A549 (cell line): ENCODE data around the gene LLGL2. TPM values are rescaled to one million over a fixed set of nuclear protein-coding genes. Genes with fewer than 3 reads are reported as not detected.
A peak's percentile ranks its signal among the peaks of the same experiment; 100 is the strongest.

ENCODE experiments used
- ATAC-seq, 2 experiments: fragments of 200-7000 bp in 1 of 2; fragments of >200 bp in 1 of 2; cut with Nextera tagmentation in 1 of 2; cut with Tn5 transposase in 1 of 2; 3 replicates each; pipeline versions ENCODE4 v1.8.0 to v1.9.1; 2018 to 2020; ENCODE audit warnings: mild to moderate bottlenecking in 1 of 2, moderate library complexity in 1 of 2
- CTCF ChIA-PET: fragments of 300-600 bp; sonication (Branson Sonifier 250); formaldehyde crosslinking; extraction: SDS; loops from one replicate; lab custom pipeline; 2021; ENCODE audit warnings: antibody characterized with exemption, inconsistent platforms; lab: Yijun Ruan, JAX
- POLR2A ChIA-PET: fragments of 350-600 bp; formaldehyde crosslinking; extraction: SDS; loops from one replicate; lab custom pipeline; 2021; ENCODE audit warnings: antibody characterized with exemption, inconsistent platforms; lab: Yijun Ruan, JAX
- DNase-seq, 2 experiments: peaks; one replicate each; pipeline versions ENCODE4 v3.0.0 to v3.0.0-alpha.2; 2011 to 2016; ENCODE audit warnings: low read depth in 1 of 2, low spot score in 1 of 2
- FAIRE-seq: peaks from 2 replicates; lab custom pipeline; 2011; peaks lifted over from hg19 to GRCh38; lab: Jason Lieb, UNC
- H3K27ac ChIP-seq, 2 experiments: fragments of >200 bp; sonication (Bioruptor Twin); formaldehyde crosslinking; 3 replicates each; pipeline ENCODE4 v1.5.1; 2016 to 2017
- H3K4me1 ChIP-seq: fragments of >200 bp; sonication (Bioruptor Twin); formaldehyde crosslinking; 3 replicates; pipeline ENCODE4 v1.6.1; 2016
- H3K4me2 ChIP-seq: fragments of >200 bp; sonication (Bioruptor Twin); formaldehyde crosslinking; 3 replicates; pipeline ENCODE4 v1.6.1; 2016
- H3K4me3 ChIP-seq: fragments of >200 bp; sonication (Bioruptor Twin); formaldehyde crosslinking; 3 replicates; pipeline ENCODE4 v1.5.1; 2016
- H3K9me3 ChIP-seq: fragments of >200 bp; sonication (Bioruptor Twin); formaldehyde crosslinking; 3 replicates; pipeline ENCODE4 v1.6.1; 2016
- BCL3 ChIP-seq: fragments of >200 bp; sonication (Bioruptor Twin); formaldehyde crosslinking; IDR thresholded peaks from 3 replicates; pipeline ENCODE4 v1.6.1; 2016
- CBX2 ChIP-seq: fragments of 200-600 bp; sonication (generic); IDR thresholded peaks from 2 replicates; pipeline ENCODE4 v1.6.1; 2016; ENCODE audit warnings: low read depth, mild to moderate bottlenecking, borderline replicate concordance
- CEBPB ChIP-seq, 2 experiments: fragments of >200 bp in 1 of 2; sonication (Bioruptor Twin) in 1 of 2; formaldehyde crosslinking in 1 of 2; IDR thresholded peaks; 2 replicates each; pipeline ENCODE4 v1.6.1; 2012 to 2016
- CHD2 ChIP-seq: fragments of 150-350 bp; IDR thresholded peaks from 2 replicates; pipeline ENCODE4 v1.6.1; 2014; ENCODE audit warnings: low read length; ENCODE audit not compliant: partially characterized antibody
- CHD4 ChIP-seq: fragments of 200-600 bp; sonication (generic); IDR thresholded peaks from 2 replicates; pipeline ENCODE4 v1.6.1; 2016; ENCODE audit warnings: antibody characterized with exemption, mild to moderate bottlenecking, borderline replicate concordance
- EHMT2 ChIP-seq: fragments of 200-600 bp; sonication (generic); IDR thresholded peaks from 2 replicates; pipeline ENCODE4 v1.6.1; 2016; ENCODE audit warnings: antibody characterized with exemption, low read depth, mild to moderate bottlenecking, moderate library complexity
- FOSL2 ChIP-seq, 2 experiments: fragments of 450-650 bp in 1 of 2; fragments of >200 bp in 1 of 2; sonication (Bioruptor Twin) in 1 of 2; formaldehyde crosslinking; IDR thresholded peaks; 2 replicates each; pipeline versions ENCODE4 v1.5.0 to v1.6.1; 2016 to 2020; ENCODE audit warnings: mild to moderate bottlenecking in 1 of 2, moderate library complexity in 1 of 2
- GATA3 ChIP-seq: IDR thresholded peaks from 2 replicates; pipeline ENCODE4 v1.6.1; 2012; ENCODE audit warnings: borderline replicate concordance
- HEYL ChIP-seq: fragments of 250-450 bp; sonication (Bioruptor Pico); IDR thresholded peaks from 2 replicates; pipeline ENCODE4 v1.8.0; 2021; ENCODE audit warnings: mild to moderate bottlenecking, moderate library complexity
- HMGXB4 ChIP-seq: fragments of 250-450 bp; sonication (Bioruptor Pico); IDR thresholded peaks from 2 replicates; pipeline ENCODE4 v1.5.0; 2021; ENCODE audit warnings: mild to moderate bottlenecking, moderate library complexity, borderline replicate concordance
- HOXA7 ChIP-seq: fragments of 250-450 bp; sonication (Bioruptor Pico); IDR thresholded peaks from 2 replicates; pipeline ENCODE4 v1.5.0; 2020; ENCODE audit warnings: mild to moderate bottlenecking, moderate library complexity
- JUN ChIP-seq, 2 experiments: fragments of >200 bp; sonication (Bioruptor Twin); formaldehyde crosslinking; IDR thresholded peaks; 2 replicates in 1 of 2; 3 replicates in 1 of 2; pipeline ENCODE4 v1.6.1; 2016 to 2017
- MAFK ChIP-seq: fragments of 450-650 bp; IDR thresholded peaks from 2 replicates; pipeline ENCODE4 v1.6.1; 2014; ENCODE audit not compliant: partially characterized antibody
- MAZ ChIP-seq: fragments of 150-350 bp; IDR thresholded peaks from 2 replicates; pipeline ENCODE4 v1.6.1; 2014; ENCODE audit warnings: antibody characterized with exemption, low read depth, low read length, borderline replicate concordance
- MYC ChIP-seq: IDR thresholded peaks from 2 replicates; pipeline ENCODE4 v1.6.1; 2012; ENCODE audit warnings: mild to moderate bottlenecking, inconsistent platforms, low read length, improper control_type of control experiment, borderline replicate concordance
- NFE2L2 ChIP-seq: fragments of 150-350 bp; conservative IDR thresholded peaks from 2 replicates; pipeline ENCODE4 v1.6.1; 2014; ENCODE audit warnings: low read length
- NR3C1 ChIP-seq: fragments of >200 bp; sonication (Bioruptor Twin); formaldehyde crosslinking; IDR thresholded peaks from 3 replicates; pipeline ENCODE4 v1.6.1; 2017
- PHF8 ChIP-seq: fragments of 200-600 bp; sonication (generic); IDR thresholded peaks from 2 replicates; pipeline ENCODE4 v1.6.1; 2016; ENCODE audit warnings: low read depth, mild to moderate bottlenecking, antibody characterized with exemption, moderate library complexity, borderline replicate concordance
- RAD21 ChIP-seq, 2 experiments: fragments of >200 bp in 1 of 2; sonication (Bioruptor Twin) in 1 of 2; formaldehyde crosslinking in 1 of 2; IDR thresholded peaks in 1 of 2; conservative IDR thresholded peaks in 1 of 2; 2 replicates in 1 of 2; 3 replicates in 1 of 2; pipeline ENCODE4 v1.6.1; 2012 to 2018; ENCODE audit warnings: inconsistent platforms in 1 of 2
- REST ChIP-seq: fragments of 200-600 bp; sonication (generic); IDR thresholded peaks from 2 replicates; pipeline ENCODE4 v1.6.1; 2016; ENCODE audit warnings: antibody characterized with exemption, mild to moderate bottlenecking, moderate library complexity
- SMC3 ChIP-seq: fragments of >200 bp; sonication (Bioruptor Twin); formaldehyde crosslinking; IDR thresholded peaks from 3 replicates; pipeline ENCODE4 v1.6.1; 2018; ENCODE audit warnings: inconsistent platforms
- TP53 ChIP-seq: fragments of 250-450 bp; sonication (Bioruptor Pico); IDR thresholded peaks from 2 replicates; pipeline ENCODE4 v1.5.0; 2021; ENCODE audit warnings: mild to moderate bottlenecking, moderate library complexity
- USF2 ChIP-seq: fragments of 450-650 bp; IDR thresholded peaks from 2 replicates; pipeline ENCODE4 v1.6.1; 2014; ENCODE audit warnings: antibody characterized with exemption
- ZNF302 ChIP-seq: fragments of 250-450 bp; sonication (Bioruptor Pico); IDR thresholded peaks from 2 replicates; pipeline ENCODE4 v1.9.0; 2021; ENCODE audit warnings: inconsistent platforms, mild to moderate bottlenecking, moderate library complexity
- ZSCAN20 ChIP-seq: fragments of 250-450 bp; sonication (Bioruptor Pico); IDR thresholded peaks from 2 replicates; pipeline ENCODE4 v1.8.0; 2022; ENCODE audit warnings: mild to moderate bottlenecking, moderate library complexity
- WGBS: methylation state at CpG from one replicate; pipeline ENCODE4 v1.1.6; 2017; ENCODE audit errors: missing lambda C conversion rate; 5-methylcytosine and 5-hydroxymethylcytosine counted together
- polyA plus RNA-seq, 4 experiments: library from polyadenylated mRNA; depleted of rRNA in 3 of 4; stranded (reverse); fragments of >200 nt; fragmentation: RNase III in 1 of 4; extraction: RNeasy Plus Mini Kit Qiagen cat#74134 plus additional on column Dnase treatment in 1 of 4; gene quantifications; 2 replicates in 3 of 4; 3 replicates in 1 of 4; pipeline ENCODE4 v1.2.3, GENCODE V29; 2011 to 2017

Gene LLGL2
- polyA plus RNA-seq, 2 of the 4 experiments (the other 2 are of a cell fraction): 18.9 to 35.0 TPM

- no peaks in the 10 kb centered on the region for H3K4me1 ChIP-seq
- 90% methylated on average over 5 of the region's 13 CpGs for WGBS
- no peak overlapping the region for H3K4me3 ChIP-seq
- H3K9me3 ChIP-seq: no peaks in the 10 kb centered on the region
- FAIRE-seq (no peak), ATAC-seq (0 out of 6 replicates have a peak, but pooled peaks of 1 of the 2 experiments have one; percentile 7), DNase-seq (no peak)
- CTCF ChIA-PET: no interaction called here
- no peak overlapping the region for H3K27ac ChIP-seq
- no peak overlapping the region for H3K4me2 ChIP-seq
- TF ChIP-seq JUN (IDR thresholded peaks at IDR 0.05) (no peak), BCL3 (no peak), EHMT2 (no peak), CHD2 (no peak), MAZ (no peak), ZNF302 (CRISPR knock-in tag) (no peak), HEYL (CRISPR knock-in tag) (no peak), HMGXB4 (CRISPR knock-in tag) (no peak), CEBPB (IDR thresholded peaks at IDR 0.05) (no peak), MYC (no peak), CBX2 (no peak), RAD21 (conservative IDR thresholded peaks at IDR 0.05 in 1 of 2, IDR thresholded peaks at IDR 0.05 in 1 of 2) (no peak), HOXA7 (CRISPR knock-in tag) (no peak), GATA3 (no peak)
- POLR2A ChIA-PET: no interaction called here
Measured at GRCh38 chr17:75573994-75574393, 48.5 kb downstream of the LLGL2 start.

GRCh38 chr17:75574404-75575036, 49.0 kb downstream of the LLGL2 start:
- ChIA-PET POLR2A (no interaction called here), CTCF (interaction anchor here (1.0 kb wide), 1 partner anchor 162 kb away, joined by 3 read pairs; no protein-coding TSS in a partner anchor)
- no peak for ATAC-seq
- FAIRE-seq: no peak
- TF ChIP-seq HEYL (CRISPR knock-in tag) (no peak), CHD4 (no peak), MAFK (no peak), REST (no peak), NR3C1 (no peak), ZSCAN20 (CRISPR knock-in tag) (no peak), SMC3 (no peak), USF2 (no peak), TP53 (no peak), FOSL2 (IDR thresholded peaks at IDR 0.05) (no peak), FOSL2 (CRISPR knock-in tag; IDR thresholded peaks at IDR 0.05) (no peak), NFE2L2 (no peak), CBX2 (no peak), PHF8 (no peak), JUN (IDR thresholded peaks at IDR 0.05) (no peak)
- Histone ChIP-seq H3K27ac (no peak overlapping the region), H3K4me2 (no peak overlapping the region), H3K4me3 (no peak overlapping the region), H3K4me1 (no peaks in the 10 kb centered on the region), H3K9me3 (no peaks in the 10 kb centered on the region)
- 89% methylated on average over 28 of the region's 29 CpGs for WGBS
- no peak for DNase-seq
